ENCODE results near the gene SPATS1.

DNA sequence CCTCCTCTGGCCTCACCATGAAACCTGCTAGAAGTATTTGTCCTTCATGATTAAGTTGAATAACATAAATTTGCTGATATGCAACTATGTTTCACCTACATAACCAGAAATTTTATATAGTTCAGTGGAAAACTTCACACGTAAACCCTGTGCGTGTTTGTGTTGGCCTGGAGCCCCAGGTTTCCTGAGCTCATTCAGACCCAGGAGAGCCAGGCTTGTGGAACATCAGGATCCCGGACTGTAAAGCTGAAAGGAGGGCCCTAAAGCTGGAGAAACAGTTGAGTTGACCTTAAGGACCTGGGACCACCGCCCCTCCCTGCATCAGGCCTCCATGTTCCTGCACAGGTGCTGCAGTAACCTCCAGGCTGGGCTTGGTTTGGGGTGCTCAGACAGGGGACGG, 3.1 kb upstream of the SPATS1 start:
- TF ChIP-seq, protein P1, sequence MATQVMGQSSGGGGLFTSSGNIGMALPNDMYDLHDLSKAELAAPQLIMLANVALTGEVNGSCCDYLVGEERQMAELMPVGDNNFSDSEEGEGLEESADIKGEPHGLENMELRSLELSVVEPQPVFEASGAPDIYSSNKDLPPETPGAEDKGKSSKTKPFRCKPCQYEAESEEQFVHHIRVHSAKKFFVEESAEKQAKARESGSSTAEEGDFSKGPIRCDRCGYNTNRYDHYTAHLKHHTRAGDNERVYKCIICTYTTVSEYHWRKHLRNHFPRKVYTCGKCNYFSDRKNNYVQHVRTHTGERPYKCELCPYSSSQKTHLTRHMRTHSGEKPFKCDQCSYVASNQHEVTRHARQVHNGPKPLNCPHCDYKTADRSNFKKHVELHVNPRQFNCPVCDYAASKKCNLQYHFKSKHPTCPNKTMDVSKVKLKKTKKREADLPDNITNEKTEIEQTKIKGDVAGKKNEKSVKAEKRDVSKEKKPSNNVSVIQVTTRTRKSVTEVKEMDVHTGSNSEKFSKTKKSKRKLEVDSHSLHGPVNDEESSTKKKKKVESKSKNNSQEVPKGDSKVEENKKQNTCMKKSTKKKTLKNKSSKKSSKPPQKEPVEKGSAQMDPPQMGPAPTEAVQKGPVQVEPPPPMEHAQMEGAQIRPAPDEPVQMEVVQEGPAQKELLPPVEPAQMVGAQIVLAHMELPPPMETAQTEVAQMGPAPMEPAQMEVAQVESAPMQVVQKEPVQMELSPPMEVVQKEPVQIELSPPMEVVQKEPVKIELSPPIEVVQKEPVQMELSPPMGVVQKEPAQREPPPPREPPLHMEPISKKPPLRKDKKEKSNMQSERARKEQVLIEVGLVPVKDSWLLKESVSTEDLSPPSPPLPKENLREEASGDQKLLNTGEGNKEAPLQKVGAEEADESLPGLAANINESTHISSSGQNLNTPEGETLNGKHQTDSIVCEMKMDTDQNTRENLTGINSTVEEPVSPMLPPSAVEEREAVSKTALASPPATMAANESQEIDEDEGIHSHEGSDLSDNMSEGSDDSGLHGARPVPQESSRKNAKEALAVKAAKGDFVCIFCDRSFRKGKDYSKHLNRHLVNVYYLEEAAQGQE (IDR thresholded peaks at IDR 0.05; ENCODE audit: borderline replicate concordance), result no peak
- no peak for TF ChIP-seq MXI1 (conservative IDR thresholded peaks at IDR 0.05; ENCODE audit: poor library complexity, severe bottlenecking)
